HG03196 (cell line): Measurements from ENCODE around the gene TGFBR3.
"Not testable (repeated sequence)": the region's sequence is repeated elsewhere in the genome, so short reads cannot be mapped to it uniquely, and the experiment has no call there.

Source experiments
- ATAC-seq: cut with Tn5 transposase; IDR thresholded peaks from one replicate; pipeline ENCODE4 v1.9.1; 2021; ENCODE audit not compliant: unreplicated experiment

The TGFBR3 gene

DNA sequence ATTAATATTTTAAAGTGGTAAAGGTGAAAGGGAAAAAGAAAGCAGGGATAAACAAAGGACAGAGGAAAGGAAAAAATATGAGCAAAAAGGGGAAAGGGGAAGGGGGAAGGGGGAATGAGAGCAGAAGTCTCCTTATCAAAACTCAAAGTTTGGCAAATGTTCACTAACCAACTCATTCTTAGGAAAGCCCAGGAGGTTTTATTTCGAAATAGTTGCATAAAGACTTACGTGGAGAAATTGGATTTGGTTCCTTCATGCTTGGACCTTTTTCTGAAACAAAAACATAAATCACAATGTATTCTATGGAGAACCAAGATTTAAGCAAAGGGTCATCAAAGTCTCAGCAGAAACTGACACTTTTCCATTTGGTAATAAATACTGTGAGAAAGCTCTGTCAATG is 188.1 kb downstream of the TGFBR3 start:
- ATAC-seq: no peak

DNA sequence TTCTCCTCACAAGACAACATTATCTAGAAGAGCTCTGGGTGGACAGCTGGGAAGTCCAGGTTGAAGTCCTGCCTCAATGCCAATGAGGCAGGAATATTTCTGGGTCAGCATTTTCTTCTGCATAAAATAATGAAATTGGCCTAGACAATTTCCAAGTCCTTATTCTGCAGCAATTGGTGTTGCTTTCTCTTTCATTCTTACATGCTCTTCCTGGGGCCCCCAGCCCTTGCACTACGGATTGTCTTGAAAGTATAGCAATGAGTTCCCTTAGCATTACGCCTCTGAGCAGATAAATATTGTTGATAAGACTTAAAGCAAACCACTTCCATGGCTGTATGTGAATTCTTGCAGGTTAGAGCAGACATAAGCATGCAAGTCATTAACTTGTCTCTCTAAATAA is 188.5 kb downstream of the TGFBR3 start:
- peak; percentile 59 for ATAC-seq

DNA sequence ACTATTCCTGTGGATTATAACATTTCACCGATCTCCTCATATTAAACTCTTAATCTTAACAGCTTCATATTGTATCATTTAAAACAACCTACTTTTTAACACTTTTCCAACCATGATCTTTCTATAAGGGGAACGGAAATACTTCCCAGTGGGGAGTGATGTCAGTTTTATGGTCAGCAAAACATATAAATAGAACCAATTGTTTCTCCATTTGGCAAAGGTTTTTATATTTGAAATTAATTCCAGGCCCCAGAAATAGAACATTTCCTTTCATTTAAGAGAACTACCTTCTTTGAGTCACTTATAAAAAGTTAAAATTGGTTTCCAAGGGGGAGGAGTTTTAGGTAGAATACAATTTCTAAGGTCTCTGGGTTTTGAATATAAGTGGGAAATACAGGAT is 189.6 kb downstream of the TGFBR3 start:
- no peak for ATAC-seq

DNA sequence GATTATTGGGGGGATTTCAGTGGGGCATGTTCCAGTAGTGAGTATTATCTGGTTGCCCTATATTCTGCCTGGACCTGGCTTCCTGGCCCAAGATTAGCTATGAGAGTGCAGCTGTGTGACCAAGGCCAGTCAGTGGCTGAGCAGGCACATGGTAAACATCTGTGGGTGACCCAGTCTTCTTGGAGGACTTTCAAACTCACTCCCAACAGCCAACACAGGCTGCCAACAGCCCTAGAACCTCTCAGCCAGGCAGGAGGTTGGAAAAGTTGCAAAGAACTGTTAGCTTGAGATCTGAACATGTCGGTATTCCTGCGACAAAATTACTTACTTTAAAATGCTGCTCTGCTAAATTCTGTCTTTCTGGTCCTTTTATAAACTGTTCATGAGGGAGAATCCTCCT is 192.4 kb downstream of the TGFBR3 start:
- ATAC-seq: no peak

DNA sequence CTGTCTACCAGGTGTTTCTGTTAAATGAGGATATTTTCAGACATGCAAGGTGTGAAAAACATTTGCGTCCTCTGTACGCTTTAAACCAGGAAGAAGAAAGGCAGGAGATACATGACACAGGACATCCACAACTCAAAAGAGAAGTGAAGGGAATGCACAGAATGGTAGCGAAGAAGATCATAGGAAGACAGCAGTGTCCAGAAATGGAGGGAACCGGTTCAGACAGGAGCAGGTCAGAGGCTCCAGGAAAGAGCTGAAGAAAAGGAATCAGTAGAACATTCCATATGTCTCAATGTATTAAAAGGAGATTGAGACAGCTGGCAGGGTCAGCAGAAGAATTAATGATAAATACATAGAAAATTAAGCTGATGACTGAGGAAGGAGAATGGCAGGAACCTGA is 194.4 kb downstream of the TGFBR3 start:
- no peak for ATAC-seq

DNA sequence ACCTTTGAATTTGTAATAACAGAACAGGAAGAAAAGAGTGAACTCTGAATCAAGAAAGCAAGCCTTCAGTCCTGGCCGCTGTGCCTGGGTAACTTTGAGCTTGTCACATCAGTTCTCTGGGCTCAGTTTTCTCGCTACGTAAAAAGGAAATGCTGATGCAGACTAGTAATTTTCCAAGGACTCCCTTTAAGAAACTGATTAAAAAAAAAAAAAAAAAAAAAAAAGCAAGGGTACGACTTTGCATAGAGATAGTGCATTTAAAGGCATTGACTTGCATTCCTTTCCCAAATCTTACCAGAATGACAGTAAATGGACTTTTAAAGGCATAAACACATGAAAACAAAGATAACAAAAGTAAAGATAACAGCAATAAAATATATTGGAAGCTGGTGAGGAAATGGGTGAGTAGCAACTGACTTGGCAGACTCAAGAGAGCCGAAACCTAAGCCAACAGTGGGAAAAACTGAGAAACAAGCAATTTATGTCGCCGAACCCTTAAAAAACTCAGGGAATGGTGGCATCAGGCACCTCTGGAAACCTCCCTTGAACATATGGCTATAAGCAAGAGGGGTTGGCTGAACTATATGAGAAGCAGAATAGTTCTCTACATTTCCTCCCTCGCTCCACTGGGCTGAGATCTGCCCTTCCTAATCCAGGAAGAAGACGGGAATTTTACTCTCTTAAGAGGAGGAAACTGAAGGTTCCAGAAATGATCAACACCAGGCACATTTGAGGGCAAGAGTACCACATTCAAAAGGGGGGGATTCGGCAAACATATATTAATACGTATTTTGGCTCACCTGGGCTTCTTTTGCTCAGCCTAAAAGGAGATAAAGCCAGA is 196.1 kb downstream of the TGFBR3 start:
- no peak for ATAC-seq

DNA sequence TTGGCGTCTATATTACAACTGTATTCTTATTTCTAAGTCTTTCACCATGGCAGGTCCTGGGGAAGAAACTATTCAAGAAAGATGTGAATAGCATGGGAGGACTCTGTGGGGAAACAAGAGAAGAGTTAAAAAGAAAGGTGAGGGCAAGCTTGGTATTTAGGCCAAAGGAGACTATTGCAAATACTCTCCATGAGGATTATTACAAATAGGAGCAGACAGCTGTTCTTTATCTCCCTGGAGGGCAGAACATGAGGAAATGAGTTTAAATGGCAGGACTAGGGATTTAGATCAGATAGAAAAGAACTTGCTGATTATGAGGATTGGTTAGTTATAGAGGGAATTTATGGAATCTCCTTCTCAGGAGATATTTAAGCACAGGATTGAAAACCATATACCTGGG is 198.5 kb downstream of the TGFBR3 start:
- ATAC-seq: no peak

DNA sequence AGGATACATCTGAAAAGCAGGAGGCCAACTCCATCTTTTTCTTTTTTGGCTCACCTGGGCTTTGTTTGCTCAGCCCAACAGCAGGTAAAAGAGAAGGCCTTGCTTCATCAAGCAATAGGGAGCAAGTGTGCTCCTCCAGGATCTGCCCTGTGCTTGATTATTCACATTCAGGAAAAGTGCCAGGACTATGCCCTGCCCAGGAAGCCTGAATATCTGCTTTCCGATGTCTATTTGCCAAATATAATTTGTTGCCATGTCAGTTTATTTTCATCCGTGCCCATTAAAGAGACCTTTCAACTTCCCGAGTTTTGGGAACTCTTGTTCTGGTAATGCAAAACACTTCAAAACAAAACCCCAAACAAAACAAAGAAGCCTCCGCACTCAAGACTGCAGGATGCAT is 200.0 kb downstream of the TGFBR3 start:
- no peak for ATAC-seq

DNA sequence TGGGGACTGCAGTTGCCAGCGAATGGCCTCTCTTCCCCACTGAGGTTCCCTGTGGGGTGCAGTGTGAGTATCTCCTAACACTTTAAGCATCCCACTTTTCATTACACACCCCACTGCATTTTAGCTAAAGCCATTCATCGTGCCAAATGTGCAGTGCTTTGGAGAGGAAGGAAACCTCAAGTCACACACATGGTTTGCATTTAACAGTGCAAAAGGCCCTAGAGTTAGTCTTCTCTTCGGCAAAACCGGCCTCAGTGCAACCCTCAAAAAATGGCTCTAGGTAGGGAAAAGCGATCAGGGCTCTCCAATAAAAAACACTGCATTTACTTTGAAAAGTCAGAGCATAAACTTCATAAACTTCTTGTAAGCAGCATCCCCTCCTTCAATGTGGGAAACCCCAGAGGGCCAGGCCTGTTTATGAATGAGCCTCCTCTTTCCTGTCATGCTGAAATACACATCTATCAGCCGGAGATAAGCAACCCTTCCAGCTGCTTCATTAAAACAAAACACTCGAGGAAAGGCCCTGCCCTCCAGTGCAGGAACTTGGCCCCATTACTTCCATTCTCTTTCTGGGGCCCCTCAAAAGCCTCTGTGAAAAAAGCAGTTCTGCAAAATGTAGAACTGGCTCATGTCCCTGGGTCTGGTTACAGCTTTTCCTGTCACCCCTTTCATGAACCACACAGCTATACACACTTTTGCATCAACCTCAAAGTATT is 201.3 kb downstream of the TGFBR3 start:
- ATAC-seq: no peak

DNA sequence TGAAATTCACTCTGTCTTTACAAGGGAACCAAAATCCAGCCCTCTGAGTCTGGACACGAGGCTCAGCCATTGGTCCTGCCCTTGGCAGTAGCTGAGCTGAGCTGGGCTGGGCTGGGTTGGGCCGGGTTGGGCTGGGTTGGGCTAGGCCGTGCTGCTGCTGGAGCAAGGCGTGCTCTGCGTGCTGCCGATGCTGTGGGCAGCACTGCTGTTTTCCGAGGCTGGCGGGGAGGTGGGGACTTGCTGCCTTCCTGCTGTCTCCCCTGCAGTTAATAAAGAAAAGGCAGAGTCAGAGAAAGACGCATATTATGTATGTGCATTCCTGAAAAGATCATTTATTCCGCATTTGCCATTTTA is 202.4 kb downstream of the TGFBR3 start:
- ATAC-seq: no peak

DNA sequence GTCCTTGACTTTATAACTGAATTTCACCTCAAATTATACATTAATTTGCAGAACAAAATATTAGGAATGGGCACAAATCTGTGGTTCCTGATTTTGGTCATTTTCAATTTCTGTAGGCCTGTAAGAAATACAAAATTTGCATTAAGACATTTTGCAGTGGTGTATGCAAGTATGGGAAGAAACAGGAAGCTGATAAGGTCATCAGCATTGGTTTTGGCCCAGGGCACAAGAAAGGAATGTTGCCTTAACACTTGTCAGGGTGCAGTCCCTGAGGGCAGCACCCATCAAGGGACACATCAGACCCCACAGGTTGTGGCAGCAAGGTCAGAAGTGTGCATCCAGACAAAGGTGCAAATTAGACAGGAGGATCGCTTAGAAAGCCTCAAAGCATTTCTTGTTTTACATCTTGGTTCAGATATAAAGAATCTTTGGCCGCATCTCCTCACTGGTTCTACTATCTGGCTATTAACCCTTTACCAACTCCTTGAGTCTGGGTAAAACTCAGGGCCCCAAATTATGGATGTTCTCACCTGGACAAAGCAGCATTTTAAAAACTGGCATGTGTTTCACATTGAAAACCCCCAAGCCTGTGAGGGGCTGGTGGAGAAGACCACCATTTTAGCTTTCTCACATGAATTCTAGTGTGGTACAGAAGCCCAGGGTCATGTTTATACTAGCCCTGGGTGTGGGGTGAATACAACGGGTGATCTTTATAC is 202.9 kb downstream of the TGFBR3 start:
- ATAC-seq: no peak

DNA sequence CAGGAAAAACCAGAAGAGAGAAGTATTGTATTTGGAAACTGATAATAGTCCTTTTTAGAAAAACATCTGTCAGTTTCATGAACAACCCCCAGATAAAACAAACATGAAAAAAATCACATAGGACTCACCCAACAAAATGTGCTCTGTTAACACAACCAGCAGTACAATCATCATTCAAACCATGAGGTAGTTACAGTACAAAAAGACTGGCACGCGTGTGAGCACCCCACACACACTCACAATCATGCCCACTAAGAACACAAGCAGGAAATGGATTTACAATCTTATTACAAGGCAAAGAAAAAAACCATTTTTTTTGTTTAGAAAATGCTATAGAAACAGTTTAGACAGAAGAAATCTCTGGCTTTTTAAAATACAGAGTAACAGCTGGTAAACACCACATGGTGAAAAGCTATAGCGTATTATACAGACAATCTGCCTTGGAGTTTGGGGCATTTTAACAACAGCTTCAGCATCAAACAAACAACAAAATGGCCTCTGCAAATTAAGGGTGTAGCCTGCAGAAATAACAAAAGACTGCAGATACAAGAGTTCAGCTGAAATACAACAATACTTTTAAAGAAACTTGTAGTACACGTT is 205.3 kb downstream of the TGFBR3 start:
- ATAC-seq: no peak

DNA sequence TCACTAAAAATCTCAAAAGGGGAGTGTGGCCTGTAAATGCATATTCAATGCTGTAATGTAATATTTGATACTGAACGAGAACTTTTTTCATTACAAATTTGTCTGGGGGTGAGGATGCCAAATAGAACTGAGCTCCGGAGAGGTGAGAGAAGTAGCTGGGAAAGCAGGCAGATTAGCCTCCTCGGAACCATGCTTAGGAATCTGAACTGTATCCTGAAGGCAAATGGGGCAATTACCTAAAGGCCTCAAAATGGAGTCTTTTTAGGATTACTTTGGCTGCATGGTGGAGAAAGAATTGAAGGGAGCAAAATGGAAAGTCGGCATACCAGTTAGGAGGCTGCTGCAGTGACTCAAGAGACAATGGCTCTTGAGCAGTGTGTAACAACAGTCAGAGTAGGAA is 206.5 kb downstream of the TGFBR3 start:
- ATAC-seq: no peak

DNA sequence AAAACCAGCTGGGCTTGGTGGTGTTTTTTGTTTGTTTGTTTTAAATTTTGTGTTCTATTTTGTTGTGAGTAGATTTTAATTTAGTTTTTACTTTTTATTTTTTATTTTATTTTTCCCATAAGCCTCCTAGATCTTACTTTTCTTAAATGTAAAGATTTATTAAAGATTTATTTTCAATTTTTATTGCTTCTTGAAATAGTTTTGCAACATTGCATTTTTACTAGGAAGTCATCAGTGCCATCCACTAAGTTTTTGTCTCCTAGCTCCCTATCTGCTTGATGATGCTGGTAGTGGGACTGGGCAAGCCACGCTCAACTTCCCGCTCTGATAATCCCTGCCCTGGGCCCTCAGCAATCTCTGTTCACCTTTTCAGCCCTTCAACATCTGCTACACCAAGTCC is 209.9 kb downstream of the TGFBR3 start:
- ATAC-seq: no peak

DNA sequence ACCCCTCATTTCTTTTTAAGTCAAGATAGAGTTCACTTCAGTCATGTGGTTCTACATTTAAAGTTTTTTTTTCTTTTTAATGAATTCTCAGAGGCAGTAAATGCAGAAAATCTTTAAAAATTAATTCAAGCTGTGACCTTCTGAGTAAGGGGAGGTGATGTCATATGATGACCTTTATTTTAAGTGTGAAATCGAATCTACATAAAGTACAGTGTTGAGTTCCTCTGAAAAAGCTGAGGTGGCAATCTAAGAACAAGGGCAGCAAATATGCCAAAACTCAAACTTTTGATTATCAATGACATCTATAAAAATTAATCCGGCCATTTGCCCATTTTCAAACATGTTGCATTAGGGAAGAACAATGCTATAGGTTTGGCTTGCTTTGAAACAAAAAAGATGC is 211.8 kb downstream of the TGFBR3 start:
- ATAC-seq: no peak

DNA sequence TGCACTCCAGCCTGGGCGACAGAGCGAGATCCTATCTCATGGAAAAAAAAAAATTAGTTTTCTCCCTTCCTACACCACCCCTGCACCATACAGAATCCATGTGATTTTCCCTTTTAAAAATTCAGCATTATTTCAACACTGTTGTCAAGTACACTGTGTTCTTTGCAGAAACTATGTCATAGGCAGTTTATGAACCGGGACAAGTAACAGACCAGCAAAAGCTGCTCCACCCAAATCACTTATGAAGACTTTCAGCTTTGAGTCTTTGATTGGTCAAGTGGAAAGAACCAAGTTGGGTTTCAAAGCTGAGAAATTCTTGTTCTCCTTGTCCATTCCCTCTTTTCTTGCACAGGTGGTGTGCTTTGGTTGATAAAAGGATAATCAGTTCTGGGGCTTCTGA is 212.3 kb downstream of the TGFBR3 start:
- no peak for ATAC-seq

DNA sequence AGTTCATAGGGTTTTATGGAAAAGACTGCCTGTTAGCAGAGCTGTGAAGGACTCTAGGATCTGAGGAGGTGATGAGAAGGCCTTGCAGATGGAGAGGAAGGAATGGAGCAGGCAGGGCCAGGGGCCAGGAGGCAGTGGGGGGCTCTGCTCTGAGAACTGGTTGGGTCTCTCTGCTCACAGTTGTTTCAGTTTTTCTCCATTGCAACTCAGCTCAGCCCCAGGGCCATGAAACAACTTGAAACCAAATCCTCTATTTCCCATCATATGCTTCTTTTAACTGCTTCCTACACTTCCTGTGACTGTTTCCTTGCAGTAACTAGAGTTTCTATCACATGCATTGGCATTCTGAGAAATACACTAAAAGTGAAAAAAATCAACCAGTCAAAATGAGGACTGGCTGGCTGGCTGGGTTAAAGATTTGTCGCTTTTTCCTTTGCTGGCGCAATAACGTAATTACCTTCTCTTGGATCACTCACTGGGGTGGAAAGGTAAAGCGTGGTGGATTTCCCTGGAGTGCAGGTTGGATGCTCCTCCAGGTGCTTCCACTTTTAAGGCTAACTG is 213.3 kb downstream of the TGFBR3 start:
- no peak for ATAC-seq

DNA sequence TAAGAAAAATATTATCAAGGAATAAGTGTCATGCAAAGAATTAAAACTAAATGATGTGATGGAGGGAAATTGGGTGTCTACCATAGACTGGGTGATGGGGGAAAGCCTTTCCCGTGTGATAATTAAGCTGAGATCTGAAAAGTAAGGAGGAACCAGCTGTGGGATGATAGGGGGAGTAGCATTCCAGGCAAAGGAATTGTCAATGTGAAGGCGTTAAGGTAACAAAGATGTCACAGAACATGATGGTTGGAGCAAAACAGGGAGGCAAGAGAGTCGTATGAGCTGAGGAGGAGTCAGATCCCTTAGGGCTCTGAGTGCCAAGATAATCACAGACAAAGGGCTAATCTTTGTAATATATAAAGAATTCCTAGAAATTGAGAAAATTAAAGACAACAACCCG is 215.2 kb downstream of the TGFBR3 start:
- ATAC-seq: no peak

DNA sequence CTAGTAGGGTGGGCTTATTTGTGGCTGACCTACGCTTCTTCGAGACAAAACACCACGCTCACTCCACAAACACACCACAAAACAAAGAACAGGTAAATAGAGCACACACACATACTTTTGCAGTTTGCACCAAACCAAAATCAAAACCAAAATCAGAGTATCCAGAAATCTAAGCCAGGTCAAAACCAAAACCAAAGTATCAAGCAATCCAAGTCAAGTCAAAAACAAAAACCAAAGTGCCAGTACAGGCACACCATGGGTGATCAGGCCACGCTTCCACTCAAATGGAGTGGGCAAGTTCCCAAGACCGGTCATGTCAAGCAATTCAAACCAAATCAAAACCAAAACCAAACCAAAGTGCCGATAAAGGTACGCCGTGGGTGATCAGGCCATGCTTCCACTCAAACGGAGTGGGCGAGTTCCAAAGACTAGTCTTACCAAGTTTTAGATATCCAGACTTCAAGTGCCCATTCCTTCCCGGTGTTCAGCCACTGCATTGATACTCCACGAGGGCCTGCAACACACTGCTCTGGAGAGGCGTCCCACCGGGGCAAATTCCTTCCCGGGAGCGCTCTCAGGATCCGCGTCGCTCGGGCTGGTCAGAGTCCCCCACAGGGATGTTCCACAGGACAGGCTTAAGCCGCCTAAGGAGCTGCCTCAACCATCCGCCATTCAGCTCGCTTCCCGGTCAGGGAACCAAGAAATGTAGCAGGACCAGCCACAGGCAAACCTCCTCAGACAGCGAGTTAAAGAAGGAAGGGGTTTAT is 216.2 kb downstream of the TGFBR3 start:
- no peak for ATAC-seq

DNA sequence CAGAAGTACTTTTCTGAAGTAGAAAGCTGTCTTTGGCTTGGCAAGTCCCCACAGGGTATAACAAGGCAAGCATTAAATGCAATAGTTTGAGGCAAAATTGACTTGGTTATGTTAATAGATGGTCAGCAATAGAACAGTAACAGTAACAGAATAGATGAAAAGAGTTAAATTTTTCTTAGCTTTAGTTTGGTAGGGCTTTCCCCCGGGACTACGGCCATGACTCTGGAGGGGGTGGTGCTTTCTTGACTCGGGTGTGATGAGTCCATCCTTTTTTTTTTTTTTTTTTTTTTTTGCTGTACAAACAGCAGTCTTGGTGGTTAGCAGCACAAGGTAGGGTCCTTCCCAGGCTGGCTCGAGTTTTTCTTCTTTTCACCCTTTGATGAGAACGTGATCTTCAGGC is 219.3 kb downstream of the TGFBR3 start:
- not testable (repeated sequence) for ATAC-seq

DNA sequence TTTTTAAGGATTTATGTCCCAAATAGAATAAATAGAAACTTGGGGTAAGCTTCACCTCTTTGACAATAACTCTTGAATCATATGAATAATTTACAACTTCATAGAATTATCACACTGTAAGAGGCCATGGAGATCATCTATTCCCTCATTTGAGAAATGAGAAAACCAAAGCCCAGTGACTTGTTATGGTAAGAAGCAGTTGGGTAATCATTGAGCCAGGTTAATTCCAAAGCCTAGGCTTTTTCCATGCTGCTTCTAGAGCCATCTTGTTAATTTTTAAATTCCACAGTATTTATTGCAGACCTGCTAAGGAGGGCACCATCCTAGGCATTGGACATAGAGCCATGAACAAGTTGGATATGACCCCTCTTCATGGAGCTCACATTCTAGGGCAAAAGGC is 224.8 kb downstream of the TGFBR3 start:
- no peak for ATAC-seq
